Measurements from ENCODE around the gene ESPN.

- no peak for TF ChIP-seq CTCF (IDR thresholded peaks at IDR 0.05)
- no peak for TF ChIP-seq POLR2A (IDR thresholded peaks at IDR 0.05)
- no peak for TF ChIP-seq POLR2AphosphoS5 (IDR thresholded peaks at IDR 0.05)
Measured at GRCh38 chr1:6460301-6461050, 35.9 kb downstream of the ESPN start.

Measured in upper lobe of left lung (tissue), 4 donors.